HG03469 (cell line): Measurements from ENCODE around the gene FAM114A1.
A peak's percentile ranks its signal among the peaks of the same experiment; 100 is the strongest.

ENCODE experiments used
- ATAC-seq: cut with Tn5 transposase; IDR thresholded peaks from one replicate; pipeline ENCODE4 v1.9.1; 2021; ENCODE audit warnings: mild to moderate bottlenecking, moderate library complexity, moderate number of reproducible peaks; ENCODE audit not compliant: unreplicated experiment

FAM114A1 gene

GRCh38 chr4:38867478-38868058 is at the start of gene FAM114A1:
TSS of gene FAM114A1 (plus strand) at chr4:38867806. CDS start at chr4:38878079, 10,273 bp downstream.
- no peak for ATAC-seq

GRCh38 chr4:38818441-38818976 is 49.1 kb upstream of the FAM114A1 start:
- ATAC-seq, result no peak

- no peak for ATAC-seq
Observed at GRCh38 chr4:38819569-38819968, 48.0 kb upstream of the FAM114A1 start.

GRCh38 chr4:38820329-38821061 is 47.1 kb upstream of the FAM114A1 start:
- ATAC-seq, result peak; percentile 39

- no peak for ATAC-seq
Observed at GRCh38 chr4:38821739-38822138, 45.9 kb upstream of the FAM114A1 start.

- ATAC-seq, result no peak
Observed at GRCh38 chr4:38822748-38823303, 44.8 kb upstream of the FAM114A1 start.

GRCh38 chr4:38823766-38824165 is 43.8 kb upstream of the FAM114A1 start:
- no peak for ATAC-seq

- ATAC-seq, result no peak
Observed at GRCh38 chr4:38829237-38829636, 38.4 kb upstream of the FAM114A1 start.

- no peak for ATAC-seq
Observed at GRCh38 chr4:38831653-38832052, 36.0 kb upstream of the FAM114A1 start.

GRCh38 chr4:38832206-38832605 is 35.4 kb upstream of the FAM114A1 start:
- no peak for ATAC-seq

GRCh38 chr4:38832624-38833528 is 34.7 kb upstream of the FAM114A1 start:
- ATAC-seq, result no peak

- ATAC-seq, result no peak
Observed at GRCh38 chr4:38834570-38834969, 33.0 kb upstream of the FAM114A1 start.

- ATAC-seq, result no peak
Observed at GRCh38 chr4:38837334-38837733, 30.3 kb upstream of the FAM114A1 start.

GRCh38 chr4:38837849-38838248 is 29.8 kb upstream of the FAM114A1 start:
- no peak for ATAC-seq

- no peak for ATAC-seq
Observed at GRCh38 chr4:38842994-38843393, 24.6 kb upstream of the FAM114A1 start.

GRCh38 chr4:38846015-38846414 is 21.6 kb upstream of the FAM114A1 start:
- ATAC-seq, result no peak

GRCh38 chr4:38855466-38855865 is 12.1 kb upstream of the FAM114A1 start:
- ATAC-seq, result no peak

GRCh38 chr4:38856046-38856445 is 11.6 kb upstream of the FAM114A1 start:
- ATAC-seq, result no peak

GRCh38 chr4:38856524-38857337 is 10.9 kb upstream of the FAM114A1 start, which contains the start of gene TLR6:
TSS of gene TLR6 (minus strand) at chr4:38856817. CDS start at chr4:38829473, 27,344 bp downstream.
- peak; percentile 35 for ATAC-seq
